AG10803 (cell line): Measurements from ENCODE around the gene CD70.
"Not testable (repeated sequence)": the region's sequence is repeated elsewhere in the genome, so short reads cannot be mapped to it uniquely, and the experiment has no call there.

Source experiments
- DNase-seq: peaks from one replicate; pipeline ENCODE4 v3.0.0; 2010; ENCODE audit warnings: low read depth
- H3K4me3 ChIP-seq: 2 replicates; pipeline ENCODE4 v1.5.1; 2011; ENCODE audit warnings: mild to moderate bottlenecking, low read length, control low read depth
- TF ChIP-seq, protein P1 (sequence below): conservative IDR thresholded peaks from 2 replicates; pipeline ENCODE4 v1.5.1; 2011; ENCODE audit warnings: mild to moderate bottlenecking, low read length, control low read depth, inconsistent platforms

CD70 gene

DNA sequence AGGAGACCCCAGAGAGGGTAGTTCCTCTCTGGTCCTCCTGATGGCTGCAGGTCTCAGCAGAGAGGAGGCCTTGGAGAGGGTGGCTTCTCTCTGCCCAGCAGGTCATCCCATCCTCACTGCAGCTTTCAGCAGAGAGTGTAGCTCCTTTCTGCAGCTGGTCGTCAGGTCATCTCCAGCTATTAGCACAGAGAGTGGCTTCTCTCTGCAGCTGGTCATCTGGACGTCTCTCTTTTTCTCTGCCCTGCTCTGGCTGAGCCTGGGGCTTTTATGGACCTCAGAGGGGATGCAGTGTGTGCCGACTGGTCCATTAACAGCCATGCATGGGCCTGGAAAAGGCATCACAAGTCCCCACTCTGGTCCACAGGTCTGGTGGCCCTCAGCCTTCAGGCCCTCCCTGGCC lies 39.9 kb downstream of the CD70 start:
- TF ChIP-seq, protein P1, sequence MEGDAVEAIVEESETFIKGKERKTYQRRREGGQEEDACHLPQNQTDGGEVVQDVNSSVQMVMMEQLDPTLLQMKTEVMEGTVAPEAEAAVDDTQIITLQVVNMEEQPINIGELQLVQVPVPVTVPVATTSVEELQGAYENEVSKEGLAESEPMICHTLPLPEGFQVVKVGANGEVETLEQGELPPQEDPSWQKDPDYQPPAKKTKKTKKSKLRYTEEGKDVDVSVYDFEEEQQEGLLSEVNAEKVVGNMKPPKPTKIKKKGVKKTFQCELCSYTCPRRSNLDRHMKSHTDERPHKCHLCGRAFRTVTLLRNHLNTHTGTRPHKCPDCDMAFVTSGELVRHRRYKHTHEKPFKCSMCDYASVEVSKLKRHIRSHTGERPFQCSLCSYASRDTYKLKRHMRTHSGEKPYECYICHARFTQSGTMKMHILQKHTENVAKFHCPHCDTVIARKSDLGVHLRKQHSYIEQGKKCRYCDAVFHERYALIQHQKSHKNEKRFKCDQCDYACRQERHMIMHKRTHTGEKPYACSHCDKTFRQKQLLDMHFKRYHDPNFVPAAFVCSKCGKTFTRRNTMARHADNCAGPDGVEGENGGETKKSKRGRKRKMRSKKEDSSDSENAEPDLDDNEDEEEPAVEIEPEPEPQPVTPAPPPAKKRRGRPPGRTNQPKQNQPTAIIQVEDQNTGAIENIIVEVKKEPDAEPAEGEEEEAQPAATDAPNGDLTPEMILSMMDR = no peak
- DNase-seq = no peak
- no peak overlapping the region for H3K4me3 ChIP-seq

DNA sequence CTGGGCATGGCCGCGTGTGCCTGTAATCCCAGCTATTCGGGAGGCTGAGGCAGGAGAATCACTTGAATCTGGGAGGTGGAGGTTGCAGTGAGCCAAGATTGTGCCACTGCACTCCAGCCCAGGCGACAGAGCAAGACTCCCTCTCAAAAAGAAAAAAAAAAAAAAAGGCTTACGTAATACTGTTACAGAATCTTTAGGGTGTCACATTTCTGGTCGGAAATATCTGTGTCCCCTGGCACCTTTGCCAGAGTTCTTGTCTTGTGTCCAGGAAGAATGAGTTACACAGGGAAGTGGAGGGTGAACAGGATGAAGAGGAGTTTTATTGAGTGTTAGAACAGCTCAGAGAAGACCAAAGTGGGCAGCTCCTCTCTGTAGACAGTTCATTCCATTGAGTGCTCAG lies 40.3 kb downstream of the CD70 start:
- H3K4me3 ChIP-seq, DNase-seq: not testable (repeated sequence)

GRCh38 chr19:6543866-6544347 lies 47.0 kb downstream of the CD70 start:
- no peak for DNase-seq
- H3K4me3 ChIP-seq = no peak overlapping the region
- TF ChIP-seq, protein P1 = no peak

GRCh38 chr19:6540918-6541689 lies 49.8 kb downstream of the CD70 start:
- TF ChIP-seq, protein P1 = no peak
- DNase-seq = no peak
- no peak overlapping the region for H3K4me3 ChIP-seq

GRCh38 chr19:6539514-6539913 lies 51.4 kb downstream of the CD70 start:
- TF ChIP-seq, protein P1 = no peak
- no peak for DNase-seq
- H3K4me3 ChIP-seq = no peak overlapping the region
